GM23248 (cell line): ENCODE measurements around the gene P2RY2. TPM values are rescaled to one million over a fixed set of nuclear protein-coding genes. Genes with fewer than 3 reads are reported as not detected.

Source experiments
- DNase-seq: peaks from one replicate; pipeline ENCODE4 v3.0.0-alpha.2; 2015
- H2AFZ ChIP-seq: fragments of 200-600 bp; sonication (generic); 2 replicates; pipeline ENCODE4 v1.6.1; 2016; ENCODE audit warnings: antibody characterized with exemption
- H3F3A ChIP-seq: fragments of 200-600 bp; sonication (generic); 2 replicates; pipeline ENCODE4 v1.6.1; 2016; ENCODE audit warnings: mild to moderate bottlenecking, antibody characterized with exemption, mixed run types; ENCODE audit not compliant: insufficient read depth
- H3K27ac ChIP-seq: fragments of 200-600 bp; sonication (generic); 2 replicates; pipeline ENCODE4 v1.5.1; 2016; ENCODE audit warnings: mild to moderate bottlenecking
- H3K27me3 ChIP-seq: fragments of 200-600 bp; sonication (generic); replicated peaks from 2 replicates; pipeline ENCODE4 v1.6.1; 2016; ENCODE audit warnings: mild to moderate bottlenecking; ENCODE audit not compliant: insufficient read depth
- H3K36me3 ChIP-seq: fragments of 200-600 bp; sonication (generic); 2 replicates; pipeline ENCODE4 v1.6.1; 2016; ENCODE audit warnings: low read depth, mild to moderate bottlenecking
- H3K4me1 ChIP-seq: fragments of 200-600 bp; sonication (generic); 2 replicates; pipeline ENCODE4 v1.6.1; 2016; ENCODE audit warnings: mild to moderate bottlenecking; ENCODE audit not compliant: insufficient read depth
- H3K4me2 ChIP-seq: fragments of 200-600 bp; sonication (generic); one replicate; pipeline ENCODE4 v1.6.1; 2016; ENCODE audit warnings: mild to moderate bottlenecking; ENCODE audit not compliant: unreplicated experiment
- H3K4me3 ChIP-seq: fragments of 200-600 bp; sonication (generic); 2 replicates; pipeline ENCODE4 v1.5.1; 2016; ENCODE audit warnings: mild to moderate bottlenecking
- H3K79me2 ChIP-seq: fragments of 200-600 bp; sonication (generic); 2 replicates; pipeline ENCODE4 v1.6.1; 2016; ENCODE audit warnings: mild to moderate bottlenecking; ENCODE audit not compliant: insufficient read depth
- H3K9ac ChIP-seq: fragments of 200-600 bp; sonication (generic); 2 replicates; pipeline ENCODE4 v1.6.1; 2016; ENCODE audit warnings: mild to moderate bottlenecking
- H3K9me2 ChIP-seq: fragments of 200-600 bp; sonication (generic); 2 replicates; pipeline ENCODE4 v1.6.1; 2016; ENCODE audit warnings: mixed run types, mild to moderate bottlenecking, moderate library complexity; ENCODE audit not compliant: insufficient read depth
- H3K9me3 ChIP-seq: fragments of 200-600 bp; sonication (generic); one replicate; pipeline ENCODE4 v1.6.1; 2017; ENCODE audit warnings: low read depth
- H4K20me1 ChIP-seq: fragments of 200-600 bp; sonication (generic); 2 replicates; pipeline ENCODE4 v1.6.0; 2016; ENCODE audit not compliant: insufficient read depth
- EZH2 ChIP-seq: fragments of 200-600 bp; sonication (generic); IDR thresholded peaks from 2 replicates; pipeline ENCODE4 v1.6.1; 2018; ENCODE audit warnings: antibody characterized with exemption, mild to moderate bottlenecking; ENCODE audit not compliant: insufficient read depth, poor library complexity, severe bottlenecking
- EZH2phosphoT487 ChIP-seq: fragments of 200-600 bp; sonication (generic); IDR thresholded peaks from 2 replicates; pipeline ENCODE4 v1.6.1; 2018; ENCODE audit warnings: antibody characterized with exemption, moderate library complexity, mild to moderate bottlenecking, low read depth; ENCODE audit not compliant: insufficient read depth
- WGBS, 2 experiments: methylation state at CpG; one replicate each; pipeline ENCODE4 v1.1.6; 2015 to 2017; ENCODE audit warnings: low lambda C conversion rate in 2 of 2, low coverage in 1 of 2; ENCODE audit errors: missing lambda C conversion rate in 2 of 2; 5-methylcytosine and 5-hydroxymethylcytosine counted together
- in situ Hi-C: fragments of 300-500 bp; cut with MboI; formaldehyde crosslinking; loops from 2 replicates; pipeline ENCODE4 v1.15.0; 2020
- polyA plus RNA-seq: library from polyadenylated mRNA; unstranded; fragments of >200 nt; fragmentation: Nextera tagmentation; extraction: Ambion mirVana; gene quantifications from 2 replicates; pipeline ENCODE4 v1.2.1, GENCODE V29; 2016
- total RNA-seq: library from RNA; depleted of rRNA; stranded (reverse); fragments of >200 nt; shearing (Covaris generic); gene quantifications from 2 replicates; pipeline ENCODE4 v1.2.3, GENCODE V29; 2014; rRNA removed

The P2RY2 gene
- total and polyA plus RNA-seq, 2 experiments from 2014 or later = not detected

GRCh38 chr11:73283276-73284000, 65.4 kb downstream of the P2RY2 start:
- no peak for DNase-seq

GRCh38 chr11:73284106-73284505, 66.0 kb downstream of the P2RY2 start:
- no peak for DNase-seq
- H3K9me3 ChIP-seq = no peaks in the 10 kb centered on the region
- 76 to 83% methylated on average over 3 of the region's 3 CpGs for WGBS, 2 experiments
- H3K36me3 ChIP-seq = no peaks in the 10 kb centered on the region
- TF ChIP-seq EZH2 (no peak), EZH2phosphoT487 (no peak)
- H3K9me2 ChIP-seq = no peaks in the 10 kb centered on the region
- no peaks in the 10 kb centered on the region for H3K27me3 ChIP-seq
- no peak overlapping the region for H3K4me3 ChIP-seq
- H3K27ac ChIP-seq = no peak overlapping the region
- no peaks in the 10 kb centered on the region for H3K79me2 ChIP-seq
- H3F3A ChIP-seq = no peaks in the 10 kb centered on the region
- H4K20me1 ChIP-seq = no peaks in the 10 kb centered on the region
- no peak overlapping the region for H2AFZ ChIP-seq
- no peak overlapping the region for H3K4me2 ChIP-seq
- no peak overlapping the region for H3K9ac ChIP-seq
- peaks cover 8% of the 10 kb centered on the region for H3K4me1 ChIP-seq
- in situ Hi-C loops = loop anchor here (10.0 to 25.0 kb wide), 2 partner anchors 99 to 447 kb away; no protein-coding TSS in a partner anchor

More at GRCh38 chr11:73283276-73284000, 65.4 kb downstream of the P2RY2 start:
- no peak overlapping the region for H3K27ac ChIP-seq
- no peaks in the 10 kb centered on the region for H4K20me1 ChIP-seq
- no peaks in the 10 kb centered on the region for H3K36me3 ChIP-seq
- in situ Hi-C loops = loop anchor here (10.0 to 25.0 kb wide), 2 partner anchors 99 to 446 kb away; no protein-coding TSS in a partner anchor
- H3K9ac ChIP-seq = no peak overlapping the region
- H3K4me1 ChIP-seq = 0 out of 2 replicates have a peak, but pooled peaks cover 2% of the 10 kb centered on the region
- no peak for TF ChIP-seq EZH2phosphoT487
- TF ChIP-seq EZH2 = no peak
- H2AFZ ChIP-seq = no peak overlapping the region
- WGBS, 2 experiments = 83 to 86% methylated on average over 8 to 10 of the region's 10 CpGs
- no peaks in the 10 kb centered on the region for H3F3A ChIP-seq
- H3K79me2 ChIP-seq = no peaks in the 10 kb centered on the region
- no peak overlapping the region for H3K4me3 ChIP-seq
- no peaks in the 10 kb centered on the region for H3K9me3 ChIP-seq
- no peaks in the 10 kb centered on the region for H3K27me3 ChIP-seq
- H3K9me2 ChIP-seq = no peaks in the 10 kb centered on the region
- no peak overlapping the region for H3K4me2 ChIP-seq

- Histone ChIP-seq H2AFZ (no peak overlapping the region), H3K27ac (no peak overlapping the region), H3K27me3 (no peaks in the 10 kb centered on the region), H3K9me3 (no peaks in the 10 kb centered on the region), H4K20me1 (no peaks in the 10 kb centered on the region), H3K36me3 (no peaks in the 10 kb centered on the region), H3K4me3 (no peak overlapping the region), H3K9me2 (no peaks in the 10 kb centered on the region), H3K4me2 (no peak overlapping the region), H3K4me1 (peaks cover 11% of the 10 kb centered on the region), H3F3A (no peaks in the 10 kb centered on the region), H3K79me2 (no peaks in the 10 kb centered on the region), H3K9ac (no peak overlapping the region)
- no peak for TF ChIP-seq EZH2phosphoT487
- no peak for TF ChIP-seq EZH2
- in situ Hi-C loops = loop anchor here (10.0 to 25.0 kb wide), 2 partner anchors 101 to 448 kb away; no protein-coding TSS in a partner anchor
- no peak for DNase-seq
- WGBS, 2 experiments = 75 to 94% methylated on average over 1 of the region's 1 CpG
Observed at GRCh38 chr11:73285721-73286120, 67.6 kb downstream of the P2RY2 start.

Other genes starting within 250 kb of the P2RY2 start
- gene FCHSD2, start 76.0 kb upstream of the P2RY2 start, total RNA-seq = 8.1 and 9.1 TPM in 2 replicates
- gene FCHSD2, start 76.0 kb upstream of the P2RY2 start, polyA plus RNA-seq = 17.6 and 19.8 TPM in 2 replicates
- gene P2RY6, start 54.1 kb downstream of the P2RY2 start, total RNA-seq = 0.76 TPM in 1 of 2 replicates, not detected in the other
- gene P2RY6, start 54.1 kb downstream of the P2RY2 start, polyA plus RNA-seq = 0.99 and 1.5 TPM in 2 replicates
- gene ARHGEF17, start 90.0 kb downstream of the P2RY2 start, total RNA-seq = 23.5 and 24.2 TPM in 2 replicates
- 15.3 and 16.5 TPM in 2 replicates for gene ARHGEF17, start 90.0 kb downstream of the P2RY2 start, polyA plus RNA-seq
- 7.1 and 8.2 TPM in 2 replicates for gene RELT, start 158.1 kb downstream of the P2RY2 start, total RNA-seq
- gene RELT, start 158.1 kb downstream of the P2RY2 start, polyA plus RNA-seq = 2.8 and 2.9 TPM in 2 replicates